ENCODE results near the gene FBF1. TPM values are rescaled to one million over a fixed set of nuclear protein-coding genes. Genes with fewer than 3 reads are reported as not detected.
"Not testable (repeated sequence)": the region's sequence is repeated elsewhere in the genome, so short reads cannot be mapped to it uniquely, and the experiment has no call there.

The FBF1 gene
- total RNA-seq, 1 donor from 2014 or later: 5.5 TPM

GRCh38 chr17:75872434-75873351 lies 68.1 kb downstream of the FBF1 start:
- no peak for DNase-seq (ENCODE audit: low read depth)
- H3K4me3 ChIP-seq (ENCODE audit: low read depth, low read length): no peak overlapping the region
- TF ChIP-seq CTCF (conservative IDR thresholded peaks at IDR 0.05; ENCODE audit: low read depth, low read length): no peak

- not testable (repeated sequence) for H3K4me3 ChIP-seq (ENCODE audit: low read depth, low read length); DNase-seq (ENCODE audit: low read depth)
These were observed 70.6 kb downstream of the FBF1 start for GRCh38 chr17:75870228-75870627.

- DNase-seq (ENCODE audit: low read depth): no peak
These were observed 71.3 kb downstream of the FBF1 start for GRCh38 chr17:75869282-75870141.

GRCh38 chr17:75868730-75869281 lies 72.0 kb downstream of the FBF1 start:
- DNase-seq (ENCODE audit: low read depth); H3K4me3 ChIP-seq (ENCODE audit: low read depth, low read length): not testable (repeated sequence)

More at GRCh38 chr17:75869282-75870141, 71.3 kb downstream of the FBF1 start:
- H3K4me3 ChIP-seq (ENCODE audit: low read depth, low read length): no peak overlapping the region
- TF ChIP-seq CTCF (conservative IDR thresholded peaks at IDR 0.05; ENCODE audit: low read depth, low read length): no peak

- not testable (repeated sequence) for H3K4me3 ChIP-seq (ENCODE audit: low read depth, low read length); DNase-seq (ENCODE audit: low read depth)
These were observed 75.2 kb downstream of the FBF1 start for GRCh38 chr17:75865404-75866188.

GRCh38 chr17:75864887-75865286 lies 76.0 kb downstream of the FBF1 start:
- DNase-seq (ENCODE audit: low read depth); H3K4me3 ChIP-seq (ENCODE audit: low read depth, low read length): not testable (repeated sequence)

GRCh38 chr17:75864448-75864871 lies 76.4 kb downstream of the FBF1 start:
- TF ChIP-seq CTCF (conservative IDR thresholded peaks at IDR 0.05; ENCODE audit: low read depth, low read length): no peak
- H3K4me3 ChIP-seq (ENCODE audit: low read depth, low read length): no peak overlapping the region
- no peak for DNase-seq (ENCODE audit: low read depth)

- no peak for DNase-seq (ENCODE audit: low read depth)
- TF ChIP-seq CTCF (conservative IDR thresholded peaks at IDR 0.05; ENCODE audit: low read depth, low read length): no peak
- H3K4me3 ChIP-seq (ENCODE audit: low read depth, low read length): no peak overlapping the region
These were observed 78.9 kb downstream of the FBF1 start for GRCh38 chr17:75861927-75862317.

Other genes with a start within 250 kb of the FBF1 start
- 22.6 and 33.3 TPM in 2 replicates for gene ITGB4, start 219.6 kb downstream of the FBF1 start, total RNA-seq
- 44.3 and 48.2 TPM in 2 replicates for gene GALK1, start 175.8 kb downstream of the FBF1 start, total RNA-seq
- gene UNK, start 156.2 kb downstream of the FBF1 start, total RNA-seq: 19.4 and 20.3 TPM in 2 replicates
- 9.2 and 17.8 TPM in 2 replicates for gene UNC13D, start 96.6 kb downstream of the FBF1 start, total RNA-seq
- 65.5 and 69.2 TPM in 2 replicates for gene WBP2, start 85.7 kb downstream of the FBF1 start, total RNA-seq
- 51.2 and 68.7 TPM in 2 replicates for gene TRIM47, start 62.5 kb downstream of the FBF1 start, total RNA-seq
- 24.7 and 28.6 TPM in 2 replicates for gene TRIM65, start 44.1 kb downstream of the FBF1 start, total RNA-seq
- gene MRPL38, start 36.2 kb downstream of the FBF1 start, total RNA-seq: 38.3 and 47.9 TPM in 2 replicates
- gene ACOX1, start 38.1 kb upstream of the FBF1 start, total RNA-seq: 22.2 and 35.1 TPM in 2 replicates
- 25.3 and 41.6 TPM in 2 replicates for gene TEN1, start 38.2 kb upstream of the FBF1 start, total RNA-seq
- 0.17 and 1.7 TPM in 2 replicates for gene CDK3, start 59.8 kb upstream of the FBF1 start, total RNA-seq
- 22.2 and 24.8 TPM in 2 replicates for gene EVPL, start 86.3 kb upstream of the FBF1 start, total RNA-seq
- gene SRP68, start 131.5 kb upstream of the FBF1 start, total RNA-seq: 15.3 and 32.6 TPM in 2 replicates
- 0.07 and 0.17 TPM in 2 replicates for gene GALR2, start 133.7 kb upstream of the FBF1 start, total RNA-seq
- not detected in 2 replicates for gene ZACN, start 138.1 kb upstream of the FBF1 start, total RNA-seq
- 39.6 and 66.6 TPM in 2 replicates for gene EXOC7, start 162.7 kb upstream of the FBF1 start, total RNA-seq
- gene FOXJ1, start 200.2 kb upstream of the FBF1 start, total RNA-seq: 2.6 and 3.0 TPM in 2 replicates